Measurements from ENCODE around the gene PATL2.

The PATL2 gene

GRCh38 chr15:44715797-44716334 is 4.7 kb upstream of the PATL2 start:
- Histone ChIP-seq H3K9me3 (ENCODE audit: insufficient read depth, low read length, severe bottlenecking) (no peaks in the 10 kb centered on the region), H3K79me2 (ENCODE audit: insufficient read depth, low read length) (peaks cover 58% of the 10 kb centered on the region), H3K27me3 (ENCODE audit: insufficient read depth, low read length, poor library complexity) (no peaks in the 10 kb centered on the region), H3K27ac (ENCODE audit: low read length) (no peak overlapping the region), H3K4me2 (ENCODE audit: insufficient read depth, low read length) (0 out of 2 replicates have a peak overlapping the region, but pooled peaks have one; percentile 5), H3K9ac (ENCODE audit: low read depth, low read length) (no peak overlapping the region), H3K36me3 (ENCODE audit: insufficient read depth, low read length) (peaks cover 65% of the 10 kb centered on the region), H3K4me3 (ENCODE audit: low read depth in 1 of 2, low read length in 2 of 2) (no peak overlapping the region), H2AFZ (ENCODE audit: low read depth, low read length) (no peak overlapping the region), H4K20me1 (ENCODE audit: insufficient read depth, low read length) (peaks cover 53% of the 10 kb centered on the region), H3K4me1 (ENCODE audit: insufficient read depth, low read length) (peaks cover 40% of the 10 kb centered on the region)
- ATAC-seq (ENCODE audit: insufficient read depth, low read depth) (no peak), DNase-seq (no peak)
- TF ChIP-seq EZH2 (IDR thresholded peaks at IDR 0.05; ENCODE audit: borderline replicate concordance, low read depth, low read length, severe bottlenecking), result no peak
- no peak for TF ChIP-seq CTCF (IDR thresholded peaks at IDR 0.05; ENCODE audit: borderline replicate concordance, extremely low read depth, low read length, poor library complexity, severe bottlenecking)

GRCh38 chr15:44715142-44715796 is 4.1 kb upstream of the PATL2 start:
- ATAC-seq (ENCODE audit: insufficient read depth, low read depth), result no peak
- Histone ChIP-seq H3K4me2 (ENCODE audit: insufficient read depth, low read length) (peak overlapping the region; percentile 76; the same call in 1 of the 2 replicates), H2AFZ (ENCODE audit: low read depth, low read length) (no peak overlapping the region), H3K27ac (ENCODE audit: low read length) (no peak overlapping the region), H3K36me3 (ENCODE audit: insufficient read depth, low read length) (peaks cover 65% of the 10 kb centered on the region), H3K9ac (ENCODE audit: low read depth, low read length) (no peak overlapping the region), H3K9me3 (ENCODE audit: insufficient read depth, low read length, severe bottlenecking) (no peaks in the 10 kb centered on the region), H3K79me2 (ENCODE audit: insufficient read depth, low read length) (peaks cover 64% of the 10 kb centered on the region), H3K27me3 (ENCODE audit: insufficient read depth, low read length, poor library complexity) (no peaks in the 10 kb centered on the region), H3K4me1 (ENCODE audit: insufficient read depth, low read length) (peaks cover 45% of the 10 kb centered on the region), H4K20me1 (ENCODE audit: insufficient read depth, low read length) (peaks cover 53% of the 10 kb centered on the region), H3K4me3 (ENCODE audit: low read depth in 1 of 2, low read length in 2 of 2) (no peak overlapping the region)
- DNase-seq, result no peak
- no peak for TF ChIP-seq EZH2 (IDR thresholded peaks at IDR 0.05; ENCODE audit: borderline replicate concordance, low read depth, low read length, severe bottlenecking)
- no peak for TF ChIP-seq CTCF (IDR thresholded peaks at IDR 0.05; ENCODE audit: borderline replicate concordance, extremely low read depth, low read length, poor library complexity, severe bottlenecking)

- DNase-seq, result no peak
- Histone ChIP-seq H3K4me1 (ENCODE audit: insufficient read depth, low read length) (peaks cover 54% of the 10 kb centered on the region), H3K4me2 (ENCODE audit: insufficient read depth, low read length) (peak overlapping the region; percentile 76), H3K9me3 (ENCODE audit: insufficient read depth, low read length, severe bottlenecking) (no peaks in the 10 kb centered on the region), H3K79me2 (ENCODE audit: insufficient read depth, low read length) (peaks cover 69% of the 10 kb centered on the region), H4K20me1 (ENCODE audit: insufficient read depth, low read length) (peaks cover 53% of the 10 kb centered on the region), H2AFZ (ENCODE audit: low read depth, low read length) (no peak overlapping the region), H3K4me3 (ENCODE audit: low read depth in 1 of 2, low read length in 2 of 2) (peak overlapping the region; percentile 78 to 90; a peak in 3 of 4 replicates), H3K27ac (ENCODE audit: low read length) (peak overlapping the region; percentile 98), H3K27me3 (ENCODE audit: insufficient read depth, low read length, poor library complexity) (no peaks in the 10 kb centered on the region), H3K9ac (ENCODE audit: low read depth, low read length) (peak overlapping the region; percentile 94), H3K36me3 (ENCODE audit: insufficient read depth, low read length) (peaks cover 58% of the 10 kb centered on the region)
- peak; percentile 18 for TF ChIP-seq CTCF (IDR thresholded peaks at IDR 0.05; ENCODE audit: borderline replicate concordance, extremely low read depth, low read length, poor library complexity, severe bottlenecking)
- TF ChIP-seq EZH2 (IDR thresholded peaks at IDR 0.05; ENCODE audit: borderline replicate concordance, low read depth, low read length, severe bottlenecking), result no peak
- ATAC-seq (ENCODE audit: insufficient read depth, low read depth), result no peak
Measured at GRCh38 chr15:44713006-44713966, 2.2 kb upstream of the PATL2 start.
